H9 (cell line): ENCODE results near the gene DPH3. TPM values are rescaled to one million over a fixed set of nuclear protein-coding genes. Genes with fewer than 3 reads are reported as not detected.

Experiments
- DNase-seq: peaks from one replicate; pipeline ENCODE4 v3.0.0-alpha.2; 2017
- H2AFZ ChIP-seq: one replicate; pipeline ENCODE4 v1.6.1; 2013; ENCODE audit warnings: mild to moderate bottlenecking, low read length, control low read depth, moderate library complexity
- H2AK5ac ChIP-seq: 2 replicates; pipeline ENCODE4 v1.6.1; 2013; ENCODE audit warnings: low read length, control low read depth, mixed read lengths; ENCODE audit not compliant: insufficient read length
- H2BK120ac ChIP-seq: one replicate; pipeline ENCODE4 v1.6.1; 2013; ENCODE audit warnings: low read depth, mild to moderate bottlenecking, low read length, control low read depth, inconsistent platforms; ENCODE audit not compliant: poor library complexity, severe bottlenecking
- H2BK12ac ChIP-seq: 2 replicates; pipeline ENCODE4 v1.6.1; 2013; ENCODE audit warnings: low read length, control low read depth, mixed read lengths, low read depth; ENCODE audit not compliant: insufficient read length
- H2BK15ac ChIP-seq: 2 replicates; pipeline ENCODE4 v1.6.1; 2013; ENCODE audit warnings: low read depth, low read length, control low read depth
- H2BK20ac ChIP-seq: one replicate; pipeline ENCODE4 v1.6.1; 2013; ENCODE audit warnings: low read depth, mild to moderate bottlenecking, low read length, control low read depth, inconsistent platforms; ENCODE audit not compliant: poor library complexity, severe bottlenecking
- H2BK5ac ChIP-seq: 2 replicates; pipeline ENCODE4 v1.6.1; 2013; ENCODE audit warnings: low read length, control low read depth, mixed read lengths; ENCODE audit not compliant: insufficient read length
- H3K14ac ChIP-seq: 2 replicates; pipeline ENCODE4 v1.6.1; 2013; ENCODE audit warnings: low read length, control low read depth; ENCODE audit not compliant: insufficient read depth
- H3K18ac ChIP-seq: 2 replicates; pipeline ENCODE4 v1.6.1; 2013; ENCODE audit warnings: low read depth, mild to moderate bottlenecking, mixed read lengths, low read length, control low read depth; ENCODE audit not compliant: insufficient read length
- H3K23ac ChIP-seq: 2 replicates; pipeline ENCODE4 v1.6.1; 2013; ENCODE audit warnings: low read length, control low read depth, mixed read lengths, low read depth; ENCODE audit not compliant: insufficient read length
- H3K23me2 ChIP-seq: 2 replicates; pipeline ENCODE4 v1.6.1; 2013; ENCODE audit warnings: low read depth, mild to moderate bottlenecking, mixed read lengths, low read length, control low read depth; ENCODE audit not compliant: insufficient read length, poor library complexity, severe bottlenecking
- H3K27ac ChIP-seq: 2 replicates; pipeline ENCODE4 v1.5.1; 2013; ENCODE audit warnings: low read length, control low read depth, mixed read lengths, low read depth; ENCODE audit not compliant: insufficient read length
- H3K27me3 ChIP-seq: 2 replicates; pipeline ENCODE4 v1.6.1; 2013; ENCODE audit warnings: low read length, control low read depth, inconsistent platforms; ENCODE audit not compliant: insufficient read depth
- H3K4ac ChIP-seq: 2 replicates; pipeline ENCODE4 v1.6.1; 2013; ENCODE audit warnings: low read depth, mild to moderate bottlenecking, control low read depth, inconsistent platforms, low read length, moderate library complexity
- H3K4me1 ChIP-seq: 2 replicates; pipeline ENCODE4 v1.6.1; 2013; ENCODE audit warnings: low read length, control low read depth, inconsistent platforms; ENCODE audit not compliant: insufficient read depth
- H3K4me2 ChIP-seq: 2 replicates; pipeline ENCODE4 v1.6.1; 2013; ENCODE audit warnings: low read length, control low read depth, mixed read lengths; ENCODE audit not compliant: insufficient read length, insufficient read depth
- H3K56ac ChIP-seq: 2 replicates; pipeline ENCODE4 v1.6.1; 2013; ENCODE audit warnings: low read depth, mild to moderate bottlenecking, mixed read lengths, low read length, control low read depth; ENCODE audit not compliant: insufficient read length
- H3K79me1 ChIP-seq: 2 replicates; pipeline ENCODE4 v1.6.1; 2013; ENCODE audit warnings: low read depth, mild to moderate bottlenecking, moderate library complexity, low read length, control low read depth, inconsistent platforms; ENCODE audit not compliant: insufficient read depth, poor library complexity, severe bottlenecking
- H3K79me2 ChIP-seq: 2 replicates; pipeline ENCODE4 v1.6.1; 2013; ENCODE audit warnings: low read length, control low read depth, inconsistent platforms; ENCODE audit not compliant: insufficient read depth
- H3K9ac ChIP-seq: 2 replicates; pipeline ENCODE4 v1.6.1; 2013; ENCODE audit warnings: low read length, control low read depth, mixed read lengths; ENCODE audit not compliant: insufficient read length; ENCODE audit errors: extremely low read depth
- H3K9me3 ChIP-seq: one replicate; pipeline ENCODE4 v1.6.1; 2013; ENCODE audit warnings: low read depth, low read length, inconsistent platforms; ENCODE audit not compliant: control insufficient read depth
- H3T11ph ChIP-seq: one replicate; pipeline ENCODE4 v1.6.1; 2013; ENCODE audit warnings: mild to moderate bottlenecking, low read length, control low read depth, inconsistent platforms
- H4K20me1 ChIP-seq: one replicate; pipeline ENCODE4 v1.6.1; 2013; ENCODE audit not compliant: control insufficient read depth, insufficient read length, insufficient read depth
- H4K5ac ChIP-seq: 2 replicates; pipeline ENCODE4 v1.6.1; 2013; ENCODE audit warnings: low read depth, mild to moderate bottlenecking, mixed read lengths, low read length, control low read depth; ENCODE audit not compliant: insufficient read length
- H4K8ac ChIP-seq: replicated peaks from 2 replicates; pipeline ENCODE4 v1.6.1; 2013; ENCODE audit warnings: low read length, control low read depth, mixed read lengths, low read depth; ENCODE audit not compliant: insufficient read length
- H4K91ac ChIP-seq: 2 replicates; pipeline ENCODE4 v1.6.1; 2013; ENCODE audit warnings: low read depth, mild to moderate bottlenecking, moderate library complexity, mixed read lengths, low read length, control low read depth; ENCODE audit not compliant: insufficient read length
- H3K27ac Mint-ChIP-seq, 3 experiments: 2 replicates in 2 of 3; 3 replicates in 1 of 3; pipeline ENCODE4 v1.8.0; 2020 to 2021; ENCODE audit warnings: mixed read lengths in 3 of 3, mild to moderate bottlenecking in 1 of 3, moderate library complexity in 1 of 3
- H3K27me3 Mint-ChIP-seq: 2 replicates; pipeline ENCODE4 v1.8.0; 2021; ENCODE audit warnings: low read depth, mild to moderate bottlenecking, moderate library complexity, mixed read lengths
- H3K36me3 Mint-ChIP-seq, 3 experiments: 2 replicates in 2 of 3; 3 replicates in 1 of 3; pipeline ENCODE4 v1.8.0; 2020 to 2021; ENCODE audit warnings: low read depth in 3 of 3, mixed read lengths in 3 of 3; ENCODE audit not compliant: insufficient read depth in 1 of 3
- H3K4me1 Mint-ChIP-seq, 2 experiments: 2 replicates each; pipeline ENCODE4 v1.8.0; 2020; ENCODE audit warnings: mixed read lengths in 2 of 2
- H3K4me3 Mint-ChIP-seq, 2 experiments: 2 replicates in 1 of 2; 3 replicates in 1 of 2; pipeline ENCODE4 v1.8.0; 2020 to 2021; ENCODE audit warnings: mild to moderate bottlenecking in 2 of 2, mixed read lengths in 2 of 2, moderate library complexity in 1 of 2
- H3K9me3 Mint-ChIP-seq, 2 experiments: 2 replicates in 1 of 2; 3 replicates in 1 of 2; pipeline ENCODE4 v1.8.0; 2020; ENCODE audit warnings: mild to moderate bottlenecking in 2 of 2, mixed read lengths in 2 of 2, moderate library complexity in 1 of 2
- CTCF ChIP-seq: fragments of 200-600 bp; sonication (generic); conservative IDR thresholded peaks from 3 replicates; pipeline ENCODE4 v1.8.0; 2021; ENCODE audit warnings: antibody characterized with exemption, mild to moderate bottlenecking
- WGBS: extraction: QIAGEN DNeasy Blood & Tissue Kit; methylation state at CpG from one replicate; pipeline ENCODE4 v1.1.7; 2013; ENCODE audit warnings: missing lambda C conversion rate, low lambda C conversion rate, mixed read lengths; ENCODE audit not compliant: insufficient read length; ENCODE audit errors: extremely low coverage; 5-methylcytosine and 5-hydroxymethylcytosine counted together
- total RNA-seq: library from RNA; stranded (reverse); gene quantifications from 2 replicates; pipeline ENCODE4 v1.2.1, GENCODE V29; 2021

Gene DPH3
- total RNA-seq, 1 experiment from 2014 or later: 36.2 TPM

DNA sequence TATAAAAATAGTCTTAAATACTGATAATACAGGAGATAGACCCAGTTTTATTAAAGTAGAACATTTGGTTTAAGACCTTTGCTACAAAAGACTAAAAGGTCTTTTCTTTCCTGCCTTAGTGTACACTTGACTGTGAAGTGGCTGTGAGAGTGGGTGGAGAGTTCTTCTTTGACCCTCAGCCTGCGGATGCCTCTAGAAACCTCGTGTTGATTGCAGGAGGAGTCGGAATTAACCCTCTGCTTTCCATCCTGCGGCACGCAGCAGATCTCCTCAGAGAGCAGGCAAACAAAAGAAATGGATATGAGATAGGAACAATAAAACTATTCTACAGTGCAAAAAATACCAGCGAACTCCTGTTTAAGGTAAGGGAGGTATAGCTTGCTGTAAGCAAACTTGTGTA is 36.8 kb upstream of the DPH3 start:
- peaks cover 0 to 3% of the 10 kb centered on the region in 2 experiments; a peak in 4 of 5 replicates for H3K9me3 Mint-ChIP-seq
- DNase-seq: no peak
- peaks cover 25 to 37% (median 35%) of the 10 kb centered on the region in 3 experiments for H3K36me3 Mint-ChIP-seq
- H3K4me3 Mint-ChIP-seq: peak overlapping the region in 1 of 2 experiments; percentile 68; a peak in 3 of 5 replicates
- no peak overlapping the region for H3K14ac ChIP-seq
- H4K20me1 ChIP-seq: no peaks in the 10 kb centered on the region
- H3K27ac ChIP-seq: peak overlapping the region; percentile 90
- no peak overlapping the region for H2BK15ac ChIP-seq
- no peak overlapping the region for H4K8ac ChIP-seq
- no peaks in the 10 kb centered on the region for H3K27me3 ChIP-seq
- no peak overlapping the region for H3K23ac ChIP-seq
- TF ChIP-seq CTCF: no peak
- H3K4ac ChIP-seq: no peak overlapping the region
- H3K23me2 ChIP-seq: no peaks in the 10 kb centered on the region
- H2AFZ ChIP-seq: no peak overlapping the region
- no peak overlapping the region for H4K5ac ChIP-seq
- H3K4me1 Mint-ChIP-seq: peaks cover 36 to 38% of the 10 kb centered on the region in 2 experiments
- H3K79me1 ChIP-seq: no peaks in the 10 kb centered on the region
- H4K91ac ChIP-seq: no peak overlapping the region
- no peak overlapping the region for H3K18ac ChIP-seq
- no peak overlapping the region for H2AK5ac ChIP-seq
- no peak overlapping the region for H2BK12ac ChIP-seq
- no peak overlapping the region for H2BK20ac ChIP-seq
- H3K9me3 ChIP-seq: no peaks in the 10 kb centered on the region
- H3K9ac ChIP-seq: no peak overlapping the region
- H3K27ac Mint-ChIP-seq: peak overlapping the region; percentile 90 to 99 (median 94)
- no peak overlapping the region for H2BK120ac ChIP-seq
- no peak overlapping the region for H3K56ac ChIP-seq
- H3K4me1 ChIP-seq: peaks cover 20% of the 10 kb centered on the region; the same call in 1 of the 2 replicates
- no peaks in the 10 kb centered on the region for H3K79me2 ChIP-seq
- H3K4me2 ChIP-seq: peak overlapping the region; percentile 36
- no peaks in the 10 kb centered on the region for H3K27me3 Mint-ChIP-seq
- H2BK5ac ChIP-seq: no peak overlapping the region
- no CpG with 5 or more reads among the region's 6 CpGs for WGBS
- no peak overlapping the region for H3T11ph ChIP-seq
